Thoracic aorta (tissue), 2 donors: ENCODE data around the gene TCERG1. TPM values are rescaled to one million over a fixed set of nuclear protein-coding genes. Genes with fewer than 3 reads are reported as not detected.

Experiments
- ATAC-seq: fragments of 150-250 bp; one replicate; pipeline ENCODE4 v1.8.0; 2017; ENCODE audit warnings: low read depth; ENCODE audit not compliant: insufficient number of reproducible peaks, low FRiP score
- DNase-seq: peaks from one replicate; pipeline ENCODE4 v3.0.0-alpha.2; 2020; ENCODE audit warnings: low spot score
- H3K27ac ChIP-seq, 2 donors: fragments of 200-600 bp; sonication (generic); 1 replicate in 1 of 2; 2 replicates in 1 of 2; pipeline ENCODE4 v1.5.1; 2016; ENCODE audit warnings: mild to moderate bottlenecking in 2 of 2, moderate library complexity in 2 of 2
- H3K27me3 ChIP-seq: fragments of 200-600 bp; sonication (generic); replicated peaks from 2 replicates; pipeline ENCODE4 v1.6.0; 2016; ENCODE audit warnings: mild to moderate bottlenecking; ENCODE audit not compliant: insufficient read depth
- H3K36me3 ChIP-seq: fragments of 200-600 bp; sonication (generic); one replicate; pipeline ENCODE4 v1.5.1; 2016
- H3K4me1 ChIP-seq, 2 donors: fragments of 200-600 bp; sonication (generic); 1 replicate in 1 of 2; 2 replicates in 1 of 2; pipeline versions ENCODE4 v1.5.1 to v1.6.0; 2016; ENCODE audit warnings: low read depth in 2 of 2, mild to moderate bottlenecking in 1 of 2; ENCODE audit not compliant: control insufficient read depth in 1 of 2
- H3K4me3 ChIP-seq: fragments of 200-600 bp; sonication (generic); 2 replicates; pipeline ENCODE4 v1.5.1; 2016; ENCODE audit warnings: mild to moderate bottlenecking
- H3K9me3 ChIP-seq: fragments of 200-600 bp; sonication (generic); 2 replicates; pipeline ENCODE4 v1.5.1; 2016
- total RNA-seq, 2 donors: library from RNA; depleted of rRNA; stranded (reverse); fragments of >200 nt; gene quantifications; one replicate each; pipeline versions ENCODE4 v1.1.0 to v1.2.3, GENCODE V29; 2016
- TF ChIP-seq, protein P1 (sequence below): fragments of 200-600 bp; sonication (generic); IDR thresholded peaks from one replicate; pipeline ENCODE4 v1.5.1; 2019; ENCODE audit warnings: antibody characterized with exemption

The TCERG1 gene
- total RNA-seq, 2 donors from 2014 or later: 45.2 to 125 TPM

DNA sequence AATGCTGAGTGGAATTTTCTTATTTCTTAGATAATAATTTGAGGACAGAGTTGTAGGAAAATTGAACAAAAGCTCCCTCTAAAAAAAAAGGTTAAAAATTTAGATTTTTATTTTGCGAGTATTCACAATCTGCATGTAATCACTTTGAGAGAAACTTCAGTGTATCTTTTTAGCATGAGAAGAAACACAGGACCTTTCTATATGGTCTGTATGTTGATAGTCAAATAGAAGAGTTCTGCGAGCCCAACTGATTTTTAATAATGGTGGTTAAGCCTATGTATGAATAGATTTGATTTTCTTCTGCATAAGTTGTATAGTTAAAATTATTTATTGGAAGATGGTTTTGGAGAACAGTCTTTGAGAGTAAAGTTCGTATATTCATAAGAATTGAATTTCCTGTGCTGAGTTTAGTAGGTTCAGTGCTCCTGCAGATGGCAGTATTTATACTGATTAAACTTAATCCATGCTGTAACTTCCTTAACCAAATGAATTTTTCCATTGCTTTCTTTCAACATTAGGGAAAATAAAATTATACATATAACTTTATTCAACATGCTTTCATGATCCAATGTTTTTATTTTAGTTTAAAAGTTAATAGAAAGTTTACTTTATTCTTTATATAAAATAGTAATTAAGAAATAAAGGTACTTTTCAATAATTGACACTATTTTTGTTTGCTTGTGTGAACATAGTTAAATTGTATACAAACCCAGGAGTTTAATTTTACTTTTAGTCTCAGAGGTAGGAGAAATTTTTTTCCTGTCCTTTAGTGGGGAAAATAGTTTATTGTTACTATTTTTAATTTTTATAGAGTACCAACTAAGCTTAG lies 19.6 kb downstream of the TCERG1 start:
- H3K9me3 ChIP-seq: no peaks in the 10 kb centered on the region
- ATAC-seq (no peak), DNase-seq (no peak)
- H3K4me1 ChIP-seq: no peaks in the 10 kb centered on the region
- peaks cover 27% of the 10 kb centered on the region for H3K36me3 ChIP-seq
- no peaks in the 10 kb centered on the region for H3K27me3 ChIP-seq
- H3K27ac ChIP-seq: no peak overlapping the region
- TF ChIP-seq, protein P1, sequence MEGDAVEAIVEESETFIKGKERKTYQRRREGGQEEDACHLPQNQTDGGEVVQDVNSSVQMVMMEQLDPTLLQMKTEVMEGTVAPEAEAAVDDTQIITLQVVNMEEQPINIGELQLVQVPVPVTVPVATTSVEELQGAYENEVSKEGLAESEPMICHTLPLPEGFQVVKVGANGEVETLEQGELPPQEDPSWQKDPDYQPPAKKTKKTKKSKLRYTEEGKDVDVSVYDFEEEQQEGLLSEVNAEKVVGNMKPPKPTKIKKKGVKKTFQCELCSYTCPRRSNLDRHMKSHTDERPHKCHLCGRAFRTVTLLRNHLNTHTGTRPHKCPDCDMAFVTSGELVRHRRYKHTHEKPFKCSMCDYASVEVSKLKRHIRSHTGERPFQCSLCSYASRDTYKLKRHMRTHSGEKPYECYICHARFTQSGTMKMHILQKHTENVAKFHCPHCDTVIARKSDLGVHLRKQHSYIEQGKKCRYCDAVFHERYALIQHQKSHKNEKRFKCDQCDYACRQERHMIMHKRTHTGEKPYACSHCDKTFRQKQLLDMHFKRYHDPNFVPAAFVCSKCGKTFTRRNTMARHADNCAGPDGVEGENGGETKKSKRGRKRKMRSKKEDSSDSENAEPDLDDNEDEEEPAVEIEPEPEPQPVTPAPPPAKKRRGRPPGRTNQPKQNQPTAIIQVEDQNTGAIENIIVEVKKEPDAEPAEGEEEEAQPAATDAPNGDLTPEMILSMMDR: peak; percentile 29
- H3K4me3 ChIP-seq: no peak overlapping the region

- Histone ChIP-seq H3K27ac (no peak overlapping the region), H3K4me1 (no peaks in the 10 kb centered on the region), H3K36me3 (peaks cover 32% of the 10 kb centered on the region), H3K4me3 (no peak overlapping the region), H3K9me3 (no peaks in the 10 kb centered on the region), H3K27me3 (no peaks in the 10 kb centered on the region)
- ATAC-seq: no peak
- TF ChIP-seq, protein P1: no peak
- DNase-seq: no peak
These were observed 20.6 kb downstream of the TCERG1 start for GRCh38 chr5:146467760-146468159.

DNA sequence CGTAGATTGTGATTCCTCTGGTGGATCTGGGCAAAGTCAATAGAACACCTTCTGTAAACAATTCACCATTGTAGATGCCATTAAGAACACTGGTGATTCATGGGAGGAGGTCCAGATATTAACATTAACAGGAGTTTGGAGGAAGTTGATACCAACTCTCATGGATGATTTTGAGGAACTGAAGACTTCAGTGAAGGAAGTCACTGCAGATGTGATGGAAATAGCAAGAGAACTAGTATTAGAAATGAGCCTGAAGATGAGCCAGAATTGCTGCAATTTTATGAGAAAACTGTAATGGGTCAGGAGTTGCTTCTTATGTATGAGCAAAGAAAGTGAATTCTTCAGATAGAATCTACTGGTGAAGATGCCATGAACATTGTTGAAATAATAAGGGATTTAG lies 26.9 kb downstream of the TCERG1 start:
- H3K4me1 ChIP-seq: no peaks in the 10 kb centered on the region
- H3K27me3 ChIP-seq: no peaks in the 10 kb centered on the region
- ATAC-seq (no peak), DNase-seq (no peak)
- no peak overlapping the region for H3K4me3 ChIP-seq
- no peaks in the 10 kb centered on the region for H3K9me3 ChIP-seq
- H3K27ac ChIP-seq: no peak overlapping the region
- peaks cover 23% of the 10 kb centered on the region for H3K36me3 ChIP-seq
- TF ChIP-seq, protein P1: no peak

DNA sequence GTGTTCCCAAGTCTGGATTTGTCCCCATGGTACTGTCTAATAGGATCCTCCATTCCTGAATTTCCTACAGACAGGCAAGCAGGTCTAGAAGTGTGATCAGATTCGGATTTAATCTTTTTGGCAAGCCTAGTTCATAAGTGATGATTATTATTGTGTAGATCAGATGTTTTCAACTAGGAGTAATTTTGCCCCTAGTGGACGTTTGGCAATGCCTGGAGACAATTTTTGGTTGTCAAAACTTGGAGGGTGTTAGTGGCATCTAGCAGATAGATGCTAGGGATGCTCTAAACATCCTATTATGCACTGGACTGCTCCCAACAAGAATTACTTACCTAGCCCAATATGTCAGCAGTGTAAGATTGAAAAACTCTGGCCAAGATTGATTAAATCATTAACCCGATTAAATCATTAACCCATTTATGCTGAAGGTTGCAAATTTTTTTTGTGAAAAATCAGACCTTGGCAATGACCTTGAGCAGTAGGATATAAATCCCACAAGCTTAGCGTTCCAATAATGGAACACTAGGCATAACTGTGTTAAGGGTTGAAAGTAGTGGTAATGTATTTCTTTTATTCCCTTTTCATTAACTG lies 28.2 kb downstream of the TCERG1 start:
- no peaks in the 10 kb centered on the region for H3K4me1 ChIP-seq
- no peak overlapping the region for H3K4me3 ChIP-seq
- H3K27ac ChIP-seq: no peak overlapping the region
- H3K27me3 ChIP-seq: no peaks in the 10 kb centered on the region
- no peak for DNase-seq
- H3K9me3 ChIP-seq: no peaks in the 10 kb centered on the region
- H3K36me3 ChIP-seq: peaks cover 19% of the 10 kb centered on the region
- ATAC-seq: no peak
- TF ChIP-seq, protein P1: no peak

GRCh38 chr5:146475906-146476305 lies 28.8 kb downstream of the TCERG1 start:
- peaks cover 17% of the 10 kb centered on the region for H3K36me3 ChIP-seq
- H3K27ac ChIP-seq: no peak overlapping the region
- no peaks in the 10 kb centered on the region for H3K4me1 ChIP-seq
- ATAC-seq (no peak), DNase-seq (no peak)
- TF ChIP-seq, protein P1: no peak
- H3K27me3 ChIP-seq: no peaks in the 10 kb centered on the region
- H3K4me3 ChIP-seq: no peak overlapping the region
- H3K9me3 ChIP-seq: no peaks in the 10 kb centered on the region
